Epithelial cell of proximal tubule (primary cell): ENCODE measurements around the gene RIBC1. TPM values are rescaled to one million over a fixed set of nuclear protein-coding genes. Genes with fewer than 3 reads are reported as not detected.

Source experiments
- DNase-seq: peaks from one replicate; pipeline ENCODE4 v3.0.0-alpha.2; 2011; ENCODE audit warnings: low read depth
- H3K4me3 ChIP-seq: 2 replicates; pipeline ENCODE4 v1.5.1; 2011; ENCODE audit warnings: low read depth, mild to moderate bottlenecking, low read length
- CTCF ChIP-seq: conservative IDR thresholded peaks from 2 replicates; pipeline ENCODE4 v1.5.1; 2012; ENCODE audit warnings: low read depth, mild to moderate bottlenecking, low read length
- total RNA-seq: library from RNA; depleted of rRNA; stranded (reverse); fragments of >200 nt; gene quantifications from 2 replicates; pipeline ENCODE4 v1.2.3, GENCODE V29; 2015

RIBC1 gene
- 0.07 and 0.92 TPM in 2 replicates for total RNA-seq

- DNase-seq = no peak
- TF ChIP-seq CTCF = no peak
- H3K4me3 ChIP-seq = peak within 1 kb of the TSS; percentile 76
Observed at GRCh38 chrX:53422861-53423306, at the start of gene RIBC1. Gene RIBC1, plus strand, starts transcription at chrX:53422873. Its CDS starts 3,404 bp downstream, at chrX:53426277.

- H3K4me3 ChIP-seq = no peak overlapping the region
- TF ChIP-seq CTCF = no peak
- no peak for DNase-seq
Observed at GRCh38 chrX:53373307-53373706, 49.4 kb upstream of the RIBC1 start.

- H3K4me3 ChIP-seq = no peak overlapping the region
- DNase-seq = no peak
- TF ChIP-seq CTCF = no peak
Observed at GRCh38 chrX:53374222-53374820, 48.4 kb upstream of the RIBC1 start.

GRCh38 chrX:53374923-53375322 is 47.8 kb upstream of the RIBC1 start:
- H3K4me3 ChIP-seq = no peak overlapping the region
- TF ChIP-seq CTCF = no peak
- no peak for DNase-seq

- no peak for DNase-seq
- no peak for TF ChIP-seq CTCF
- no peak overlapping the region for H3K4me3 ChIP-seq
Observed at GRCh38 chrX:53376888-53377287, 45.8 kb upstream of the RIBC1 start.

- no peak overlapping the region for H3K4me3 ChIP-seq
- no peak for TF ChIP-seq CTCF
- no peak for DNase-seq
Observed at GRCh38 chrX:53377464-53377863, 45.2 kb upstream of the RIBC1 start.
